GM12878 (cell line): Measurements from ENCODE around the gene LINC00632. TPM values are rescaled to one million over a fixed set of nuclear protein-coding genes. Genes with fewer than 3 reads are reported as not detected.

Experiments used
- ATAC-seq: fragments of 200-7000 bp; cut with Tn5 transposase; 3 replicates; pipeline ENCODE4 v1.9.1; 2020; ENCODE audit warnings: mild to moderate bottlenecking, moderate library complexity
- BruUV-seq: library from RNA; stranded (reverse); fragments of 400-500 nt; replicated peaks from 2 replicates; lab custom pipeline; 2021; lab: Mats Ljungman, UMichigan
- CTCF ChIA-PET: fragments of 300-600 bp; sonication (Branson Sonifier 250); formaldehyde crosslinking; extraction: SDS; loops from one replicate; lab custom pipeline; 2021; ENCODE audit warnings: inconsistent platforms; lab: Yijun Ruan, JAX
- POLR2A ChIA-PET: fragments of 350-600 bp; formaldehyde crosslinking; extraction: SDS; loops from one replicate; lab custom pipeline; 2021; ENCODE audit warnings: inconsistent platforms; lab: Charles Lee
- RAD21 ChIA-PET: fragments of 300-600 bp; sonication (Branson Sonifier 250); formaldehyde crosslinking; loops from one replicate; lab custom pipeline; 2023; ENCODE audit warnings: antibody characterized with exemption; ENCODE audit not compliant: unreplicated experiment; lab: Charles Lee
- SMC1A ChIA-PET: fragments of 300-600 bp; sonication (Branson Sonifier 250); formaldehyde crosslinking; loops from one replicate; lab custom pipeline; 2023; ENCODE audit not compliant: unreplicated experiment, uncharacterized antibody; lab: Charles Lee
- DNase-seq: peaks from one replicate; pipeline ENCODE4 v3.0.0-alpha.2; 2011; ENCODE audit warnings: low read depth, low spot score
- FAIRE-seq: peaks from 3 replicates; lab custom pipeline; 2011; peaks lifted over from hg19 to GRCh38; lab: Jason Lieb, UNC
- H2AFZ ChIP-seq: 2 replicates; pipeline ENCODE4 v1.6.0; 2011; ENCODE audit warnings: low read depth, low read length, control low read depth; ENCODE audit not compliant: control insufficient read depth
- H3K27ac ChIP-seq: 2 replicates; pipeline ENCODE4 v1.5.1; 2011; ENCODE audit warnings: control low read depth; ENCODE audit not compliant: control insufficient read depth, insufficient read depth
- H3K27me3 ChIP-seq, 2 experiments: replicated peaks in 1 of 2; 2 replicates each; pipeline versions ENCODE4 v1.6.0 to v1.6.1; 2011; ENCODE audit warnings: low read length in 1 of 2; ENCODE audit not compliant: control insufficient read depth in 2 of 2, insufficient read depth in 2 of 2
- H3K36me3 ChIP-seq, 2 experiments: 2 replicates each; pipeline ENCODE4 v1.5.1; 2011; ENCODE audit warnings: low read length in 1 of 2; ENCODE audit not compliant: control insufficient read depth in 2 of 2, insufficient read depth in 2 of 2
- H3K4me1 ChIP-seq: 2 replicates; pipeline ENCODE4 v1.6.1; 2011; ENCODE audit warnings: mild to moderate bottlenecking, low read length, moderate library complexity, mixed read lengths; ENCODE audit not compliant: control insufficient read depth, insufficient read depth
- H3K4me2 ChIP-seq: 2 replicates; pipeline ENCODE4 v1.6.0; 2011; ENCODE audit warnings: control low read depth; ENCODE audit not compliant: control insufficient read depth, insufficient read depth
- H3K4me3 ChIP-seq: fragments of 200-600 bp; sonication (generic); 2 replicates; pipeline ENCODE4 v1.5.1; 2016
- H3K79me2 ChIP-seq: 2 replicates; pipeline ENCODE4 v1.6.0; 2011; ENCODE audit warnings: low read length; ENCODE audit not compliant: control insufficient read depth, insufficient read depth
- H3K9ac ChIP-seq: 2 replicates; pipeline ENCODE4 v1.8.0; 2011; ENCODE audit warnings: low read length, control low read depth, mixed read lengths; ENCODE audit not compliant: control insufficient read depth, insufficient read depth
- H3K9me3 ChIP-seq: replicated peaks from 3 replicates; pipeline ENCODE4 v1.5.1; 2011; ENCODE audit warnings: mild to moderate bottlenecking, low read length; ENCODE audit not compliant: control insufficient read depth, insufficient read depth
- H4K20me1 ChIP-seq: 2 replicates; pipeline ENCODE4 v1.6.0; 2011; ENCODE audit not compliant: control insufficient read depth, insufficient read depth
- HDGF ChIP-seq: fragments of 450-650 bp; IDR thresholded peaks from 2 replicates; pipeline ENCODE4 v1.6.1; 2016; ENCODE audit warnings: antibody characterized with exemption
- HSF1 ChIP-seq: fragments of 150-350 bp; IDR thresholded peaks from 2 replicates; pipeline ENCODE4 v1.6.1; 2014; ENCODE audit warnings: mild to moderate bottlenecking, low read depth, low read length
- MEF2B ChIP-seq: fragments of 450-650 bp; IDR thresholded peaks from 2 replicates; pipeline ENCODE4 v1.6.1; 2018; ENCODE audit warnings: mild to moderate bottlenecking, moderate library complexity; ENCODE audit not compliant: partially characterized antibody, poor library complexity, severe bottlenecking
- MYB ChIP-seq: fragments of 150-350 bp; IDR thresholded peaks from 2 replicates; pipeline ENCODE4 v1.6.1; 2014; ENCODE audit warnings: mild to moderate bottlenecking, low read depth, low read length, borderline replicate concordance
- SP1 ChIP-seq: IDR thresholded peaks from one replicate; pipeline ENCODE4 v1.6.1; 2011; ENCODE audit warnings: low read depth, low read length
- ZNF207 ChIP-seq: fragments of 450-650 bp; IDR thresholded peaks from 2 replicates; pipeline ENCODE4 v1.6.1; 2014; ENCODE audit warnings: antibody characterized with exemption, mild to moderate bottlenecking, borderline replicate concordance
- WGBS: methylation state at CpG from one replicate; pipeline ENCODE4 v1.1.6; 2016; ENCODE audit warnings: low lambda C conversion rate; ENCODE audit not compliant: insufficient replicate concordance, insufficient coverage; ENCODE audit errors: missing lambda C conversion rate; 5-methylcytosine and 5-hydroxymethylcytosine counted together
- in situ Hi-C: fragments of 300-500 bp; cut with MboI; formaldehyde crosslinking; loops from 9 replicates; pipeline ENCODE4 v1.14.3; 2018; ENCODE audit warnings: mixed read lengths
- intact Hi-C: fragments of 100-400 bp; cut with micrococcal nuclease; formaldehyde crosslinking; loops from one replicate; pipeline ENCODE4 v1.14.2; 2022; ENCODE audit not compliant: unreplicated experiment
- polyA plus RNA-seq, 11 experiments: library from polyadenylated mRNA; depleted of rRNA in 4 of 11; unstranded in 6 of 11; stranded (reverse) in 5 of 11; fragments of >200 nt; fragmentation: Nextera tagmentation in 4 of 11; fragmentation: Illumina TruSeq in 1 of 11; extraction: Ambion mirVana in 4 of 11; extraction: Trizol in 1 of 11; gene quantifications; 1 replicate in 1 of 11; 2 replicates in 10 of 11; pipeline versions ENCODE4 v1.2.1 to v1.2.3, GENCODE V29; 2011 to 2016; ENCODE audit warnings: inconsistent platforms in 2 of 11, missing spikeins in 2 of 11, low read depth in 1 of 11
- total RNA-seq, 4 experiments: library from RNA; depleted of rRNA in 3 of 4; stranded (reverse); fragments of >200 nt in 3 of 4; fragmentation: Illumina TruSeq in 1 of 4; extraction: Trizol in 1 of 4; gene quantifications; 2 replicates each; pipeline versions ENCODE4 v1.2.1 to v1.2.3, GENCODE V29; 2013 to 2021
- TF ChIP-seq, protein P1 (sequence below): fragments of 450-650 bp; IDR thresholded peaks from 2 replicates; pipeline ENCODE4 v1.6.1; 2017; ENCODE audit warnings: mild to moderate bottlenecking, moderate library complexity
- TF ChIP-seq, protein P2 (sequence below): fragments of 450-650 bp; IDR thresholded peaks from 2 replicates; pipeline ENCODE4 v1.6.1; 2014; ENCODE audit warnings: mild to moderate bottlenecking

LINC00632 gene
- total and polyA plus RNA-seq, 10 of the 15 experiments (the other 5 are each of a cell fraction or from before 2014, with no cell fraction given) = 0.26 to 0.50 TPM; not detected in 8

DNA sequence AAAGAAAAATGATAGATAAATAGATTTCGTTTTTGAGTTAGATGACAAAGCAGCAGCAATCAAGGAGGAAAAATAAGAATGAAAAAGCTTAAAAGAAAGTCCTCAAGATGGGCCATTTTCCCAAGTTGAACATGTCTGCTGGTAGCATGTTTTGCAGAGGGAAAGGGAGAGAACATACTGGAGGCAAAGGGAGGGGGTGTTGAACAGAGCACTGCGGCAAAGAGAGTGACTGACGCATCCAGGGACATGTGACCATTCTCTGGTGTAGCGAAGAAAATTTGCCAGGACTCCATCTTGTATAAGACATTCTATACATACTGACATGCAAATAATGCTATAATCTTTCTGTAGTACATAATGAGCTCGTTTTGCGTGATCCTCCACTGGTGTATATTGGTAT, 1.2 kb downstream of the LINC00632 start:
- RAD21 ChIA-PET = interaction anchor here (0.6 kb wide), 1 partner anchor 91 kb away, joined by 3 read pairs; no protein-coding TSS in a partner anchor
- no peaks in the 10 kb centered on the region for H3K9me3 ChIP-seq
- H3K9ac ChIP-seq = no peak overlapping the region
- H3K36me3 ChIP-seq = no peaks in the 10 kb centered on the region
- CTCF ChIA-PET = no interaction called here
- H3K27me3 ChIP-seq = no peaks in the 10 kb centered on the region
- no TSS peak for BruUV-seq
- no peaks in the 10 kb centered on the region for H3K4me1 ChIP-seq
- FAIRE-seq (no peak), ATAC-seq (no peak), DNase-seq (no peak)
- in situ Hi-C loops (no loop called here), intact Hi-C loops (no loop called here)
- H3K79me2 ChIP-seq = no peaks in the 10 kb centered on the region
- H3K27ac ChIP-seq = no peak overlapping the region
- H3K4me3 ChIP-seq = no peak overlapping the region
- POLR2A ChIA-PET = no interaction called here
- TF ChIP-seq HSF1 (no peak), MYB (no peak), ZNF207 (no peak), SP1 (no peak), MEF2B (no peak), HDGF (no peak)
- TF ChIP-seq, protein P1, sequence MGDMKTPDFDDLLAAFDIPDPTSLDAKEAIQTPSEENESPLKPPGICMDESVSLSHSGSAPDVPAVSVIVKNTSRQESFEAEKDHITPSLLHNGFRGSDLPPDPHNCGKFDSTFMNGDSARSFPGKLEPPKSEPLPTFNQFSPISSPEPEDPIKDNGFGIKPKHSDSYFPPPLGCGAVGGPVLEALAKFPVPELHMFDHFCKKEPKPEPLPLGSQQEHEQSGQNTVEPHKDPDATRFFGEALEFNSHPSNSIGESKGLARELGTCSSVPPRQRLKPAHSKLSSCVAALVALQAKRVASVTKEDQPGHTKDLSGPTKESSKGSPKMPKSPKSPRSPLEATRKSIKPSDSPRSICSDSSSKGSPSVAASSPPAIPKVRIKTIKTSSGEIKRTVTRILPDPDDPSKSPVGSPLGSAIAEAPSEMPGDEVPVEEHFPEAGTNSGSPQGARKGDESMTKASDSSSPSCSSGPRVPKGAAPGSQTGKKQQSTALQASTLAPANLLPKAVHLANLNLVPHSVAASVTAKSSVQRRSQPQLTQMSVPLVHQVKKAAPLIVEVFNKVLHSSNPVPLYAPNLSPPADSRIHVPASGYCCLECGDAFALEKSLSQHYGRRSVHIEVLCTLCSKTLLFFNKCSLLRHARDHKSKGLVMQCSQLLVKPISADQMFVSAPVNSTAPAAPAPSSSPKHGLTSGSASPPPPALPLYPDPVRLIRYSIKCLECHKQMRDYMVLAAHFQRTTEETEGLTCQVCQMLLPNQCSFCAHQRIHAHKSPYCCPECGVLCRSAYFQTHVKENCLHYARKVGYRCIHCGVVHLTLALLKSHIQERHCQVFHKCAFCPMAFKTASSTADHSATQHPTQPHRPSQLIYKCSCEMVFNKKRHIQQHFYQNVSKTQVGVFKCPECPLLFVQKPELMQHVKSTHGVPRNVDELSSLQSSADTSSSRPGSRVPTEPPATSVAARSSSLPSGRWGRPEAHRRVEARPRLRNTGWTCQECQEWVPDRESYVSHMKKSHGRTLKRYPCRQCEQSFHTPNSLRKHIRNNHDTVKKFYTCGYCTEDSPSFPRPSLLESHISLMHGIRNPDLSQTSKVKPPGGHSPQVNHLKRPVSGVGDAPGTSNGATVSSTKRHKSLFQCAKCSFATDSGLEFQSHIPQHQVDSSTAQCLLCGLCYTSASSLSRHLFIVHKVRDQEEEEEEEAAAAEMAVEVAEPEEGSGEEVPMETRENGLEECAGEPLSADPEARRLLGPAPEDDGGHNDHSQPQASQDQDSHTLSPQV = no peak
- TF ChIP-seq, protein P2, sequence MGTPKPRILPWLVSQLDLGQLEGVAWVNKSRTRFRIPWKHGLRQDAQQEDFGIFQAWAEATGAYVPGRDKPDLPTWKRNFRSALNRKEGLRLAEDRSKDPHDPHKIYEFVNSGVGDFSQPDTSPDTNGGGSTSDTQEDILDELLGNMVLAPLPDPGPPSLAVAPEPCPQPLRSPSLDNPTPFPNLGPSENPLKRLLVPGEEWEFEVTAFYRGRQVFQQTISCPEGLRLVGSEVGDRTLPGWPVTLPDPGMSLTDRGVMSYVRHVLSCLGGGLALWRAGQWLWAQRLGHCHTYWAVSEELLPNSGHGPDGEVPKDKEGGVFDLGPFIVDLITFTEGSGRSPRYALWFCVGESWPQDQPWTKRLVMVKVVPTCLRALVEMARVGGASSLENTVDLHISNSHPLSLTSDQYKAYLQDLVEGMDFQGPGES = no peak
- H3K4me2 ChIP-seq = no peak overlapping the region
- no peak overlapping the region for H2AFZ ChIP-seq
- 58% methylated on average over 6 of the region's 6 CpGs for WGBS
- no peaks in the 10 kb centered on the region for H4K20me1 ChIP-seq
- SMC1A ChIA-PET = no interaction called here
